ENCODE results near the gene PIK3R3.
"Not testable (repeated sequence)": the region's sequence is repeated elsewhere in the genome, so short reads cannot be mapped to it uniquely, and the experiment has no call there.

The PIK3R3 gene

GRCh38 chr1:46065405-46065804 is 67.0 kb downstream of the PIK3R3 start:
- no peak for DNase-seq (ENCODE audit: low spot score)

GRCh38 chr1:46064708-46065107 is 67.7 kb downstream of the PIK3R3 start:
- no peak for DNase-seq (ENCODE audit: low spot score)

- no peak for DNase-seq (ENCODE audit: low spot score)
Measured at GRCh38 chr1:46062651-46063319, 69.6 kb downstream of the PIK3R3 start.

GRCh38 chr1:46061146-46061545 is 71.3 kb downstream of the PIK3R3 start:
- no peak for DNase-seq (ENCODE audit: low spot score)

GRCh38 chr1:46058936-46059335 is 73.5 kb downstream of the PIK3R3 start:
- no peak for DNase-seq (ENCODE audit: low spot score)

- no peak for DNase-seq (ENCODE audit: low spot score)
Measured at GRCh38 chr1:46057781-46058180, 74.6 kb downstream of the PIK3R3 start.

- not testable (repeated sequence) for DNase-seq (ENCODE audit: low spot score)
Measured at GRCh38 chr1:46057215-46057614, 75.2 kb downstream of the PIK3R3 start.

GRCh38 chr1:46056325-46056724 is 76.1 kb downstream of the PIK3R3 start:
- DNase-seq (ENCODE audit: low spot score) = no peak

- DNase-seq (ENCODE audit: low spot score) = no peak
Measured at GRCh38 chr1:46053734-46054133, 78.7 kb downstream of the PIK3R3 start.

- no peak for DNase-seq (ENCODE audit: low spot score)
Measured at GRCh38 chr1:46044116-46044515, 88.3 kb downstream of the PIK3R3 start.

GRCh38 chr1:46043458-46044017 is 88.9 kb downstream of the PIK3R3 start:
- DNase-seq (ENCODE audit: low spot score) = no peak

GRCh38 chr1:46041974-46042373 is 90.5 kb downstream of the PIK3R3 start:
- DNase-seq (ENCODE audit: low spot score) = peak; percentile 83

GRCh38 chr1:46041551-46041950 is 90.9 kb downstream of the PIK3R3 start:
- no peak for DNase-seq (ENCODE audit: low spot score)

- DNase-seq (ENCODE audit: low spot score) = peak; percentile 62
Measured at GRCh38 chr1:46039571-46040052, 92.8 kb downstream of the PIK3R3 start.

- peak; percentile 92 for DNase-seq (ENCODE audit: low spot score)
Measured at GRCh38 chr1:46036894-46037839, 95.3 kb downstream of the PIK3R3 start.

GRCh38 chr1:46034601-46035516 is 97.6 kb downstream of the PIK3R3 start:
- DNase-seq (ENCODE audit: low spot score) = peak; percentile 35

GRCh38 chr1:46030876-46031660 is 101.4 kb downstream of the PIK3R3 start:
- no peak for DNase-seq (ENCODE audit: low spot score)

- DNase-seq (ENCODE audit: low spot score) = no peak
Measured at GRCh38 chr1:46030074-46030870, 102.2 kb downstream of the PIK3R3 start.

GRCh38 chr1:46027788-46028573 is 104.4 kb downstream of the PIK3R3 start:
- DNase-seq (ENCODE audit: low spot score) = no peak

All from cerebellar cortex (tissue), 1 donor.